Lower leg skin (tissue), 4 donors: ENCODE results near the gene SLC46A3. TPM values are rescaled to one million over a fixed set of nuclear protein-coding genes. Genes with fewer than 3 reads are reported as not detected.
A peak's percentile ranks its signal among the peaks of the same experiment; 100 is the strongest.

Experiments used
- DNase-seq, 2 donors: peaks; one replicate each; pipeline ENCODE4 v3.0.0-alpha.2; 2019; ENCODE audit warnings: low spot score in 2 of 2
- H3K4me3 ChIP-seq: fragments of 200-600 bp; sonication (generic); 2 replicates; pipeline ENCODE4 v1.5.1; 2017; ENCODE audit warnings: mild to moderate bottlenecking, low read depth; ENCODE audit not compliant: poor library complexity, severe bottlenecking
- POLR2A ChIP-seq, 2 donors: fragments of 450-650 bp; IDR thresholded peaks; one replicate each; pipeline ENCODE4 v1.6.1; 2016 to 2017; ENCODE audit warnings: antibody characterized with exemption in 2 of 2, mild to moderate bottlenecking in 1 of 2, moderate library complexity in 1 of 2
- WGBS, 2 donors: methylation state at CpG; one replicate each; pipeline ENCODE4 v1.1.5; 2018; 5-methylcytosine and 5-hydroxymethylcytosine counted together
- intact Hi-C: fragments of 100-400 bp; cut with DNase I; formaldehyde crosslinking; loops from one replicate; pipeline ENCODE4 v1.15.0; 2023; ENCODE audit warnings: low total_unique reads
- total RNA-seq, 4 donors: library from RNA; depleted of rRNA; stranded (reverse); fragments of >200 nt; gene quantifications; one replicate each; pipeline ENCODE4 v1.1.0, GENCODE V29; 2016
- TF ChIP-seq, protein P1 (sequence below), 3 donors: fragments of 450-650 bp; IDR thresholded peaks; one replicate each; pipeline ENCODE4 v1.5.1; 2016; ENCODE audit warnings: antibody characterized with exemption in 3 of 3, mild to moderate bottlenecking in 3 of 3, moderate library complexity in 2 of 3

The SLC46A3 gene
- total RNA-seq, 4 donors from 2014 or later, result 5.4 to 16.5 (median 9.3) TPM

DNA sequence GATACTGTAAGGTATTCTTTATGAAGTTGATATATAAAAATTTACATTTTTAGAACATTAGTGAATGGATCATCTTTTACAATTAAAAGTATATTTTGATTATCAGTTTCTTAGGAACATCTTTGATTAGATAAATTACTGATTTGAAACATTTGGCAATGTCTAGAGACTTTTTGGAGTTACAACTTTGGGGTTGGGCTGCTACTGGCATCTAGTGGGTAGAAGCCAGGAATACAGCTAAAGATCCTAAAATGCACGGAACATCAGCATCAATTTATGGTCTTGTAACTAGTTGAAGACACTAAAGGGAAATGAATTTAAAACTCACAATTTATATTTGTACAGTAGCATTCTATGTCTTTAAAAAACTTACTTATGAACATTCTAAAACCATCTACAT lies 40.0 kb downstream of the SLC46A3 start:
- H3K4me3 ChIP-seq, result no peak overlapping the region
- intact Hi-C loops, result no loop called here
- TF ChIP-seq POLR2A (IDR thresholded peaks at IDR 0.05), result no peak
- TF ChIP-seq, protein P1, sequence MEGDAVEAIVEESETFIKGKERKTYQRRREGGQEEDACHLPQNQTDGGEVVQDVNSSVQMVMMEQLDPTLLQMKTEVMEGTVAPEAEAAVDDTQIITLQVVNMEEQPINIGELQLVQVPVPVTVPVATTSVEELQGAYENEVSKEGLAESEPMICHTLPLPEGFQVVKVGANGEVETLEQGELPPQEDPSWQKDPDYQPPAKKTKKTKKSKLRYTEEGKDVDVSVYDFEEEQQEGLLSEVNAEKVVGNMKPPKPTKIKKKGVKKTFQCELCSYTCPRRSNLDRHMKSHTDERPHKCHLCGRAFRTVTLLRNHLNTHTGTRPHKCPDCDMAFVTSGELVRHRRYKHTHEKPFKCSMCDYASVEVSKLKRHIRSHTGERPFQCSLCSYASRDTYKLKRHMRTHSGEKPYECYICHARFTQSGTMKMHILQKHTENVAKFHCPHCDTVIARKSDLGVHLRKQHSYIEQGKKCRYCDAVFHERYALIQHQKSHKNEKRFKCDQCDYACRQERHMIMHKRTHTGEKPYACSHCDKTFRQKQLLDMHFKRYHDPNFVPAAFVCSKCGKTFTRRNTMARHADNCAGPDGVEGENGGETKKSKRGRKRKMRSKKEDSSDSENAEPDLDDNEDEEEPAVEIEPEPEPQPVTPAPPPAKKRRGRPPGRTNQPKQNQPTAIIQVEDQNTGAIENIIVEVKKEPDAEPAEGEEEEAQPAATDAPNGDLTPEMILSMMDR (IDR thresholded peaks at IDR 0.05), result no peak
- 76 to 80% methylated on average over 1 of the region's 1 CpG for WGBS, 2 donors
- DNase-seq, result no peak

DNA sequence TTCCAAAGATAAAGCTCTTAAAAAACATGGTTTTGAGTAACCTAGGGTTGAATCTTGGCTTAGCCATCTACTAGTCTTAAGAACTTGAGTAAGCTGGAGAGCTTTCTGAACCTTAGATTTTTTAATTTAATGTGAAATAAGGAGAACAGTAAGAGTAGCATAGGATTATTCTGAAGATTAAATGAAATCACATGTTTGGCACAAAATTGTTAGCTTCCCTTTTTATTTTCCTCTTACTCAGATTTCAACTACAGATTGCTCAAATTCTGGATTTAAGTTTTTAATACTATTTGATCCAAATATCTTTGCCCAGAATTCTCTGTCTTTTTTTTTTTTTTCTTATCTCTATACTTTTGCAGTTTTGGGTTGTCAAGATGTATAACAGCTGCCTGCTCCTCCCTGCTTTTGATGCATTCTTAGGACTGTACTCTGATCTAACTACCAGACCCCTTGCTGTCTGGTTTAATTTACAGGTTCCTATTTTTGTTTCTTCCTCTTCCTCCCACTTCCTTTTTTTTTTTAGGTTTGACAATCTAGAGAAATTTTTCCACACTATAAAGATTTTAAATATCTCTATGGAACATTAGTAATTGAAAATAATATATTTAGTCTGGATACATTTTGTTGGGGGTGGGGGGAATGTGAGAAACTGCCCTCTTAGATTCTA lies 47.5 kb downstream of the SLC46A3 start:
- DNase-seq, result no peak
- no peak for TF ChIP-seq POLR2A (IDR thresholded peaks at IDR 0.05)
- TF ChIP-seq, protein P1 (IDR thresholded peaks at IDR 0.05), result no peak
- intact Hi-C loops, result no loop called here
- H3K4me3 ChIP-seq, result no peak overlapping the region

DNA sequence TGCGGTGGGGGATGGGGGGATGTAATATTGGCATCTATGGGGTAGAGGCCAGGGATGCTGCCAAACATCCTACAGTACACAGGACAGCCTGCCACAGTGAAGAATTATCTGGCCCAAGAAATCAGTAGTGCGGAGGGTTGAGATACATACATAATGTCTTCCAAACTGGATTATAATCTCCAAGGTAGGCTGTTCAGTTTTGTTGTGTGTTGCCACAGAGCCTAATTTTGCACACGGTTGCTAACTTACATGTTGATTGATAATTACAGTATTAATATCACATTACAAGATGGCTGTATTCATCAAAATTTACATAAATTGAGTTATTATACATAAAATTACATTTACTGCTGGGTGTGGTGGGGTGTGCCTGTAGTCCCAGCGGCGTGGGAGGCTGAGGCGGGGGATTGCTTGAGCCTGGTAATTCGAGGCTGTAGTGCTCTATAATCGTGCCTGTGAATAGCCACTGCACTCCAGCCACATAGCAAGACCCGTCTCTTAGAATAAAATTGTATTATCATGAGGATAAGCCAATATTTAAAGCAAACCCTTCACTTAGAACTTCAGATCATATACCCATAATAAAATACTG lies 51.8 kb downstream of the SLC46A3 start:
- intact Hi-C loops, result no loop called here
- no peak for DNase-seq
- H3K4me3 ChIP-seq, result no peak overlapping the region
- no peak for TF ChIP-seq POLR2A (IDR thresholded peaks at IDR 0.05)
- TF ChIP-seq, protein P1 (IDR thresholded peaks at IDR 0.05), result no peak
- 92 to 95% methylated on average over 9 of the region's 9 CpGs for WGBS, 2 donors

DNA sequence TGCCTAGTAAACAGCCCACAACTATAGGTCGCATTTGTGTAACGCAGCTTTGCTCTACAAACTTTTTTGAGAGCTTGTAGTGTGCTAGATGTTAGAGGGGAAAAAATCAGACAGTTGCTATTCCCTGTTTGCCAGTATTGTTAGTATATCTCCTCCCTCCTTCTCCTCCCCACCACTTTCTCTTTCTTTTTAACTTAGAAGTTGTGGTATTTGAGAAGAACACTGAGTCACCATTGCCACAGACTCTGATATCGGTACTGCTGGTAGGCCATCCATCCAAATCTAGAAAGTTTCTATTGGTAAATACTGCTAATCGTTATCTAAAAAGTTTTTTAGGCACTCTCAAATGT lies 59.2 kb downstream of the SLC46A3 start:
- peak overlapping the region; percentile 91 for H3K4me3 ChIP-seq
- no peak for DNase-seq
- no peak for TF ChIP-seq POLR2A (IDR thresholded peaks at IDR 0.05)
- TF ChIP-seq, protein P1 (IDR thresholded peaks at IDR 0.05), result no peak
- 18 to 20% methylated on average over 4 of the region's 4 CpGs for WGBS, 2 donors
- intact Hi-C loops, result no loop called here

DNA sequence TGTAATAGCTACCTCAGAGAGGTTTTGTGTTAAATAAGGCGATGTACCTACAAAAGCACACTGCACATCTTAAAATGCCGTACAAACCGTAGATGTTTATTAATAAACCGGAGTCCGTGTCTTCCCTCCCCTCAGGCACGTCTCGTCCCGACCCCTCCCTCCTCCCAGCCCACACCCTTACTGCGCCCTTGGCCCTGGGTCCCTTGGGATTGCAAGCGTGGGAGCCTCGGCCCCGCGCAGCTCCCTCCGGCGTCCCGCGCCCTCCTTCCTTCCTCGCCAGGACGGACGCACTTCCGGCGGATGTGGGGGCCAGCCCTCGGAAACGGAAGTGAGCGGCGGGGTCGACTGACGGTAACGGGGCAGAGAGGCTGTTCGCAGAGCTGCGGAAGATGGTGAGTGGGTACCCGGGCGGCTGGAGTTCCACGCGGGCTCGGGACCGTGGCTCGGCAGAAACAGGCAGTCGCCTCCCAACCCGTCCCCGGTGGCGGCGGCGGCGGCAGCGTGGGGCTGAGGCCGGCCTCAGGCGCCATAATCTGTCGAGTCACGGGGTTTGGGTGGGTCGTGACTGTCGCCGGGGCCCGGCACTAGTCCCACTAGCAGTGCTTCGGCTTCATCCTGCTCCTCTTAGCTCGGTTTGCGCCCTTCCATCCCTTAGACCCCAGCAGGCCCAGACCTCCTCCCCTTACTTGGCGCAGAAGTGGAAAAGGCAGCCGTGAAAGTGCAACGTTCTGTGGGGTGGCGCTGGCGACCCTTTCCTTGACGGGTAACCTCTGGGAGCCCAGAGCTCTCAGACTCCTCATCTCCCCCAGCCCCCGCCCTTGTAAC lies 59.8 kb downstream of the SLC46A3 start, which contains the start of gene POMP:
TSS of gene POMP (plus strand) at position 335 of the 825 bp plus-strand sequence. CDS start at position 390, 55 bp downstream.
- WGBS, 2 donors, result 0 to 1% methylated on average over 15 to 50 of the region's 64 CpGs
- peak in 1 of 2 donors; percentile 78 for TF ChIP-seq POLR2A (IDR thresholded peaks at IDR 0.05)
- TF ChIP-seq, protein P1 (IDR thresholded peaks at IDR 0.05), result no peak
- peak; percentile 88 to 99 for DNase-seq
- intact Hi-C loops, result no loop called here
- peak within 1 kb of the TSS; percentile 91 for H3K4me3 ChIP-seq
